SIG-M5 (cell line): Measurements from ENCODE around the gene TMEFF2.

Experiments used
- DNase-seq: peaks from one replicate; lab custom pipeline; 2025; lab: John Stamatoyannopoulos, UW

Gene TMEFF2

DNA sequence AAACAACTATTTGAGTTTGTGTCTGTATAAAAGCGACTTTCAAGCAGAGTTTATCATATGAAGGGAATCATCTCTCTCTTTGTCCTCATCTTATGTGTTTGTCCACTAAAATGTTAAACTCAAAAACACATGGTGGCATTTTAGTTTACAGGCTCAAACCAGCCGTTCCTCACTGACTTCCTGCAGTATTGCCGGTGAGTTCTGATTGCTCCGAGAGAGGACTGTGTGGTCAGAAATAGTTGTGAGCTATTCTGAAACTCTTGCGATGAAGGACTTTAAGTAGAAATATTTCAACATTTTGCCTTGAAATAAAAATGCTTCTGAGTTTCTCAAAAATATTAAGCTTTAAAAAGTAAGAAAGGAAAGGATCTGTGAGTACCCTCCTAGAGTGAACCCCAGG is 184.7 kb downstream of the TMEFF2 start:
- no peak for DNase-seq

DNA sequence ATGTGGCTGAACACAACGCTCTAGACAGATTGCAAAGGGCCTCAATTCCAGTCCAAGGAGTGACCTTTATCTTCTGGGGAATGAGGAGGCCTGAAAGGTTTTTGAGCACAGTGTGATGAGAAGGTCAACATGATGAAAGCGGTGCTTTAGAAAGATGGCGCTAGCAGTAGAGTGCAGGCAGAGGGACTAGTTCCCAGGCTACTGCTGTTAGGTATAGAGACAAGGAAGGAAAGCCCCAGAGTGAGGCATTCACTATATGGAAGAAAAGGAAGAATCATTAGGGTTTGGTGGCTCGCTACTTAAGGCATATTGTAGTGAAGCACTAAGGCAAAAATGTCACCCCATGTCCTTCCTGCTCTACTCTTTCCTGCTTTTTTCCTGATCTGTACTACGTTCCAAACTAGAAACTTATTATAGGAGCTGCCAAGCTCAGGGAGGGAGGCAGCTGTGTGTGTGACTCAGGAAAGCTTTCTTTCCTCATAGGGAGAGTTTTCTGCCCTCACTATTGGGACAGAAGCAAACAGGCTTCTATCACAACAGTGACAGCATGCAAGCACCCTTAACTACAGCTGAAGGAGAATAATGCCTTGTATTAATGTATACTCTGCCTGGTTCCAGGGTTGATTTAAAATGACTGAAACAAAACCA is 187.0 kb downstream of the TMEFF2 start:
- DNase-seq: no peak

DNA sequence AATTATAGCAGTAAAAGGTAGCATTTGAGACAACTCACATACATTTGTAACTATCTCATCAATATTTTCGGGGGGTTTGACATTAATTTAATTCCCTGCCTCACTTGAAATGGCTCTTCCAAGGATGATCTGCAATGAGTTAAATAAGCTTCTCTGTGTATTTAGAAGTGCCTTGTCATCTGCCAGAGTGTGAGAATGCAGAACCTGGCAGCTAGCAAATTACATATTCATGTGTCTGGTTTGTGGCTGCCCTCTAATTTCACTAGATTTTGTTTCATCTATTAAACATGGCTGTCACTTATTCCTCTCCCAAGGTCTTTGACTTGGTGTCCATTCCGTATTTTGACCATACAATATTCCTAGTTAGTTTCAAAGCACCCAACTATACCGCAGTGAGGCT is 189.5 kb downstream of the TMEFF2 start:
- DNase-seq: no peak

DNA sequence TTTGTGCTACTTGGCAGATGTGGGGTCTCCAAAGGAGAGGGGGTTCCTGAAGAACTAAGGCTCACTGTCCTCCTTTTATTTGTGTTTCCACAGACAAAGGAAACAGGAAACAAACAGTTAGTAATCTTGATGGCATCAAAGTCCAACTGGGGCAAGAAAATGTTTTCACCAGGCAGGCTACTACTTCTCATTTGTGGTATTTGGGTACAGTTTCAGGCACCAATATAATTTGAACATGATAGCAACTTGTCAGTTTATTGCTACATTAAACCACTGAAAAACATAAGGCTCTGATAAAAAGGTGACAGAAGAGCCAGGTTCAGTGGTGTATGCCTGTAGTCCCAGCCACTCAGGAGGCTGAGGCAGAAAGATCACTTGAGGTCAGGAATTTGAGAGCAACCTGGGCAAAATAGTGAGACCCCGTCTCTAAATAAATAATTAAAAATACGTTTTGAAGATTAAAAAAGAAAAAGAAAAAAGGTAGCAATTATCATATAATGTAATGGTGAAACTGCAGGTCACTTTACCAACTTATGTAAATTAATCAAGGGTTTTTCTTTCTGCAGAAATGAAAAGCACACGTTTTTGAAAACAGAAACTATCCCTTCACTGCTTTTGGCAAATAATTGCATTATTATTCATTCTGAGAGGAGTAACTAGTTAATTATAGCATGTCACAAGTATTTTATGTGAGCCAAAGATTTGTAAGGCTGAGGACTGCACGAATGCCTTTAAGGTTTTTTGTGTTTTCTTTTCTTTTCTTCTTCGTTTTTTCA is 190.4 kb downstream of the TMEFF2 start:
- DNase-seq: no peak

DNA sequence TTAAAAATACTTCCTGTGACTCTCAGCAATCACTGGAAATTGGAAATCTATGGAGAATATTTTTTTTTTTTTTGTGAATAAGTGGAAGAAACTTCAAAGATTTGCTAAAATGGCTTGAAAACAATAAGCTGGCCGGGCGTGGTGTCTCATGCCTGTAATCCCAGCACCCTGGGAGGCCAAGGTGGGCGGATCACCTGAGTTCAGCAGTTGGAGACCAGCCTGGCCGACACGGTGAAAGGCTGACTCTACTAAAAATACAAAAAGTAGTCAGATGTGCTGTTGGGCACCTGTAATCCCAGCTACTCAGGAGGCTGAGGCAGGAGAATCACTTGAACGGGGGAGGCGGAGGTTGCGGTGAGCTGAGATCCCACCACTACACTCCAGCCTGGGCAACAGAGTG is 192.3 kb downstream of the TMEFF2 start:
- DNase-seq: no peak

DNA sequence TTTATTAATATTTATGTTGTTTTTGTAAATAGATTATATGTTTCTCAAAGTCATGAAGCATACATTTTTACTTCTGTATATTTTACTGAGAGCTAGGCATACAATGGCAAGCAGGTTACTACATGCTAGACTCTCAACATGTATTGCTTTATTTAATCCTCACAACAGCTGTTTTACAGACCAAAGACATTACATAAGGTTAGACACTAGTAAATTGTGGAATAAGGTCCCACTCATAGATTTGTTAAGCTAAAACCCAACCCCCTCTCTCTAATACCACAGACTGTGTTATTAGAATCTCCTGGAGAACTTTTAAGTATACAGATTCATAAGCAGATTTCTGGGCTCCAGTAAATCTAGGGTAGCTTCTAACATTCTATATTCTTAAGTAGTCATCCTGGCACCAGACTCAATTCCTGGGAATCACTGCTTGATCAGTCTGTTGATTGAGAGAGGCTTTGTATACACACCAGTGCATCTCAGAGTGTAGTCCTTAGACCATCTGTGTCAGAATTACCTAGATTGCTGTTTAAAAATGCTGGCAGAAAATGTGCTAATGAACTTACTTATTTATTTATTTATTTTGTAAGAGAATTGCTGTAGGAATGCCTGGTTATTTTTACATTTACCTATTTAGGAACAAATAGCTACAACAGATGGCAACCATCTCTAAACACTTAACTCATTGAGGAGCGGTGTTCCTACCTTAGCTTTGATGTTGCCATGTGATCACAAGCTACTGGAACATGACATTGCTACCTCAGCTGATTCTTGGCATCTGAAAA is 194.3 kb downstream of the TMEFF2 start:
- no peak for DNase-seq

DNA sequence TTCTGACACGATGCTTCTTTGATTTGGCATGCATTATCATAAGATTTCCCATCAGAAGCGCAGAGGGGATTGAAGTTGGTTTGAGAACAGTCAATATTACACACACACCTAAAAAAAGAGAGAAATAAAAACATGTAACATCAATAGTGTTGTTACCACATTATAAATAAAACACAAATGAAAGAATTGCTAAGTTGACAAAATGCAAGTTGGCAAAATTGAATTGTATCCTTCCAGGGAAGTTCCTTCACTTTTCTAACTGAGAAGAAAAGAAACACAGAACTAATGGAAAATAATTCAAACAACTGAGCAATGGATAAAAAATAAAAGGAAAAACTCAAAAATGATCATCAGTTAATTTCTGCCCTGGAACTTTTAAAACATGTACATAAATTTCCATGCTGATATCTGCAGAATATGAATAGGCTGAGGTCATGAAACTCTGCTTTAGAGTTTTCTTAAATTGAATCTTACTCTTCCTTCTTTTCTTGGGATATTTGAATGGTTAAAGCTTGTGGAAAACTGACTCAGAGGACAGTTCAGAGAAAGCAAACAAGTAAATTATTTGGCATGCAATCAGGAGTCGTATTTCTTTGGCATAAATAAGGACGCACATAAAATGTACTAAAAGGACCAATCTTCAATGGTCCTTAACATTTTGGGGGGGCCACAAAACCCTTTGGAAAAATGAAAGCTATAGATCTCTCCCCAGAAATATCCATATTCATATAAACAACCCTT is 195.5 kb downstream of the TMEFF2 start:
- DNase-seq: no peak

DNA sequence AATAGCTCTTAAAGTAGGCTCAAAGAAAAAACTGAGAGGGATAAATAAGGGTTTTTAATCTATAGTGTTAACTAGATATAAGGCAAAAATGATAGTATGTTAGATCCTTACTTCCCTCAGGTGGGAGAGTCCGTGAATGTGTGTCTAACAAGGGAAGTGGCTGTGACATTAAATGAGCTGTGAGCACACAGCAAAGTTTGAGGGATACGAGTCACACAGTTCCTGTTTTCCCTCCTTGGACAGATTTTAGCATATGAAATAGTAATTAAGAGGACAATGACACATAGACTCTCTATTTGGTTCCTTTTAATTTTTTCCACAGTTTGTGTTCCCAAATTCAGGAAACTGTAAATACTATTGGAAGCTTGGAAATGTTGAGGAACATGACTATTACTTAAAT is 199.4 kb downstream of the TMEFF2 start:
- DNase-seq: no peak

DNA sequence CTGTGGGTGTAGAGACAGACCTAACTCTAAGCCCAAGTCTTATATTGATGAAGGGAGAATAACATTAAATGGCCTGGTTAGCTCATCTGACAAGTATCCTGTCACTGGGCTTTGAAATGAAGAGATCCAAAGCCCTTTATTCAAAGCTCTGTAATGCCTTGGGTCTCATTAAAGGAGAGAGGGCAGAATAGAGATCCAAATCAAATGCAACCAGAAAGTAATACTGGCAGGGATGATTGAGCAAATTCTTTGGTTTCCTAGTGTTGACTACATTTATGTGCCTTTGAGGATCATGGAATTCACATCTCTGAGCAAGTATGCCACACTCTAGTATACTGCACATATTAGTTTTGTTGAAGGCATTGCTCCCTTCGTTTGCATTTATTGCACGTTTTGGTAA is 200.0 kb downstream of the TMEFF2 start:
- no peak for DNase-seq

DNA sequence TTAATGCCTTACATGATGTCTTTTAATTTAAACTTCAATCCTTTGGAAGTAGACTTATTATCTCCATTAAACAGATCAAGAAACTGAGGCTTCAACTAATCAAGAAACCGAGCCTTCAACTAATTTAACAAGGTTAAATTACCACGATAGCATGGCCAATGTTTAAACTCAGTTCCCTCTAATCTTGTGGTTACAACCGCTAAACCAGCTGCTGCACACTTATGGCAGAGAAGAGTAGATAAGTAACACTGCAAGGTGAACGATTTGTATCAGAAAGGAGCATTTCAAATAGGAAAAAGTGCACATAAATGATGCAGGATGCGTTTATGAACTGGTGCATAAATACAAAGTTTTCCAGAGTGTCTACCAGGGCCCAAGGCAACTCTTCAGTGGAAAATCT is 203.3 kb downstream of the TMEFF2 start:
- DNase-seq: no peak

DNA sequence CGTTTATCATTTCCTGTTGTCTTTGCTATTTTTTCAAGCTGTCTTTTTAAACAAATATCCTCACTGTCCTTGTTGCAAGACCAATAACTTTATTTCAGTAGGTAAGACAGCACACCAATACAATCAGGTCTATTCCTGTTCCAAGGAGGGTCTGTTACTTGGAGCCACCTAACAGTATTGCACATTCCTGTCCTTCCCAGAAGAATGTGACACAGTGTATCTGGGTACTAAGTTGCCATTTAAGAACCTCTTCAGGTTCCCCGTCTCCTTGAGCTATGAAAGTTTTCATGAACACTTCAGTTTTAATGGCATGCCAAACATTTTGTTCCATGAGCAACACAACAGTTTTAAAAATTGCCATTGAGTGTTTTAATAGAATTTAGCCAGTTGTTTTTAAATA is 209.0 kb downstream of the TMEFF2 start:
- DNase-seq: no peak

DNA sequence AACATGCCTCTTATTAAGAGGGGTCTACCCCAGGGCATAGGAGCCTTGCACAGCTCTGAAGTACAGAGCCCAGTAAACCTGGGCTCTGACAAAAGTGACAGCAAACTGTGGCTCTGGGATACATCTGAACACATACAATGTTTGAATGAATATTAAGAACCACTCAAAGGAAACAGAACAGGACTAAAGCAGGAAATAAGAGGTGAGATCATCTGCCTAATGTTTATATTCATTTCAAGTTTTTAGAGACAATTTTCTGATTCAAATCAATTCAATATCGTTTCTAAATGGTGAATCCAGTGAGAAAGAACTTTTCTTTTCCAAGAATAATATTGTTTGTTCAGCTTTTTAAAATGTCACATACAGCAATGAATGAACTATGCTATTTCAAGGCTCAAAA is 211.1 kb downstream of the TMEFF2 start:
- DNase-seq: no peak

DNA sequence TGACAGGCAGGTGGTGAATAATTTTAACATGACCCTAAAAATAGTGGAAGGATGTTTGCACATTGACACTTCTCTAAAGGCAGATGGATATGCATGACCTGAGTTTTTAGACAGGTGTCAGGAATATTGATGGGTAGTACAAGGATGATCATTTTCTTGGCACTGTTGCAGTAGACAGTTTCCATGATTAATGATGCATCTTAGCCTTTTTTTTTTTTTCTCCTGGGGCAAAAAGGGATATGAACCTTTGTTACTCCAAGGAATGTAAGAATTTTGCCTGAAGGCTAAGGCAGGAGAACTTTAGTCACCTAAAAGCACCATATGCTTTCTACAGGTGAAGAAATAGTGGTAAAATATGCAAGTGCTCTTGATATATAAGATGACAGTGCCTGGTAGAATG is 211.5 kb downstream of the TMEFF2 start:
- DNase-seq: no peak

DNA sequence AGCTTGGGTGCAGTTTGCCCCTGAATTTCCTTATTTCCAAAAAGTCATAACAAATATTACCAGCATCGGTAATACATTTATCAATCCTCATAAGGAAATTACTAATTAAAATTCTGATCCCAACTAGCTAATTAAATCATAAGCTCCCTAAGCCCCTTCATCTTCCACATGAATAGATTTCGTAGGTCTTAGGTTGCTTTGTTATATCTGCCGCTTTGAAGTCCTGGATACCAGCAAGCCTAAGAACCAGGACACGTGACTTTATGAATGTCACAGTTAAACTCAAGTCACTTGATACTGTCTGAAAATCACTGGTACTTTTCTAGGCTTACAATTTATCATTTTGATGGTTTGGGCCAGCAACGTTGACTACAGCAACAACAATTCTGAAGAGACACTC is 213.0 kb downstream of the TMEFF2 start:
- no peak for DNase-seq

DNA sequence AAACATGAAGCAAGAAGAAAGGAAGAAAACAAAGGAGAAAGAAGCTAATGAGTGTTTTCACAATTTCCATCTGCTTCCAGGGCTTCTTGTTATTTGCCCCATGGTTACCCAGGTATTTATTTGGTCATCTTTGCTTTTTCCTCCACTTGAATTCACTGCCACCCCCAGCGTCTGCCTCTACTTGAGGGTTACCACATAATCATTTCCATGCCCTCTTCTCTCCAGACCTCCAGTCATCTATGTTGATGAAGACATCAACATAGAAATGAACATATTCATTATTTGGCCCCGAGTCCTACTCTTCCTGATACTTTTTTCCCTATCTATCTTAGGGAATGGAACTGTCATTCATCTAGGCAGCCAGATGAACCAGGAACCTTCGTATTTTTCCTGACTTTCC is 214.2 kb downstream of the TMEFF2 start:
- no peak for DNase-seq

DNA sequence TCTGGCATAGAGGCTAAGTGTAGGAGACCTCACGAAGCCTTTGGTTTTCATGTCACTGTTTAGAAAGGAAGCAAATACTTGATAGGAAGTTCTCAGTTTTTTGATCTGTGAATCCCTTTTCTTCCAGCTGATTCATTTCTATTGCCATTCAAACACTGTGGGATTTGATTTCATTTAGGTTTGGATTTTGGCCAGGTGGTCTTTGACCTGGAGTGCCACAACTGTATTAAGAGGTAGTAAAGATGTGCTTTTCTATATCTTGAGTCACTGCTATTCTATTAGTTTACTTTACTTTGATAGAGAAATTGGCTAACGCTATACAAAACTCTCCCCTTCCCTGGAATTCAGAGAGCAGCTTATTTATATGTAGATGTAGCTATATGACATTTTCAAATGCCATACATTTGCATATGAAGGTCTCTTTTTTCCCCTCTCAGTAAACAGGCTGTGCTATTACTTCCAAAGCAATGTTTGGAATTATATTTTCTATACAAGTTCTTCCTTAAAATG is 215.5 kb downstream of the TMEFF2 start:
- DNase-seq: no peak

DNA sequence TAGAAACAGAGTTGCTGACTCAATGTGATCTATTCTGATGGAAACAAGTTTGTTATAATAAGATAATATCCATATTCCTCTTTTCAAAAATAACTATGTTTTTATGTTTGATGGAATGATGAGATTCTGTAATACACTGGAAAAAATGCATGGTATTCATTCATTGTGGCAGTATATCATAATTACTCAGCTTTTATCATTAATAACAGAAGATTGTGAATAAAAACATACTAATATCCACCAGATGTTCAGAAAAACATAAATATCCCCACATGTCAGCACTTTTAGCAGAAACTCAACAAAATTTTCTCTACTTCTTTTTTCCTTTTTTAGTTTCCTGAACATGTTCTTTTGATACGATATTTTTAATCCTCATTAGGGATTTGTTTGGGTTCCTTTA is 217.0 kb downstream of the TMEFF2 start:
- DNase-seq: no peak

DNA sequence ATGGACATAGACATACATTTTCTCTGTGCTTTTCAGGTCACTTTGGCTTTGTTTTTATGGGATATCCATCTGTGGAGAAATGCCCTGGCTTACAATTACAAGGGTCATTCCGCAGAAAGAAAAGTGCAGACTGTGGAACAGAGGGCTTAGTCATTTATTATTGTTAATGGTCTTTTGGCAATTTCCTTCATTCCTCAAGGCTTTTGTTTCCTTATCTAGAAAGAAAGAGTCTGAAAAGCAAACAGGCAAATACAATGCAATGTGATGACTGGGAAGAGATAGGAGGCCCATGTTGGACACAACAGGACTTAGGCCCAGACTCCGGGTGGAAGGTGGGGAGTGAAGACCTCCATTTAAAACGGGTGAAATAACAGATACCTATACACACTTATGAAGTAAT is 218.3 kb downstream of the TMEFF2 start:
- no peak for DNase-seq

DNA sequence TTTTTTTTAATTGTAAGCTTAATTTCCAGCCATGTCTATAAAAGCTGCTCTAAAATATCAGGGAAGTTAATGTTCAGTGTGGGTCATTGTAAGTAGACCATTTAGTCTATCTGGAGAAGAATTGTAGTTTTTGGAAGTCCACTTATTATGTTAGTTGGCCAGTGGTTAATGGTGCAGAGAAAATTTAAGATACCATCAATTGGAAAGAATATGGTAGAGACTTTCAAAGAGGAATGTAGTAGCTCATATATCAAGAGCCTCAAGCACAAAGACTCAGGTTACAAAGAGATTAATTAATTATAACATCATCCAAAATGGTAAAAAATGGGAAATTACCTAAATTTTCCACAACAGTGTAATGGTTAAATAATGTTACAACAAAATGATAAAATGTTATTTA is 220.1 kb downstream of the TMEFF2 start:
- DNase-seq: no peak

DNA sequence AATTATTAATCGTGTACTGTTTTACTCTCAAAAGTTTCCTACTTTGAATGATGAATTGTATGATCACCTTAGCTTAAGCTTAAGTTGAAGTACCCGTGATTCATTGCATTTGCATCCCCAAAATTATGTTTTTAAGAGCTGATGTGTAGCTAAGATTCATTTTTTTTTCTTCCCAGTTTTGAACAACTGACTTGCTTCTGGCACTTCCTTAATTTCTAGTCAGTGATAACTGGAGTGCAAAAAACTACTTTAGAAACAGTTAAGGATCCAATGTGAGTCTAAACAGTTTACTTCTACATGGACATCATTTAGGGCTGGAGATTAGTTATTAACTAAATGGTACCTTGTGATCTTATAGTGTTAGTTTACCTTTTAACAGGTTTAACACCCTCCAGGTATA is 223.9 kb downstream of the TMEFF2 start:
- DNase-seq: no peak

DNA sequence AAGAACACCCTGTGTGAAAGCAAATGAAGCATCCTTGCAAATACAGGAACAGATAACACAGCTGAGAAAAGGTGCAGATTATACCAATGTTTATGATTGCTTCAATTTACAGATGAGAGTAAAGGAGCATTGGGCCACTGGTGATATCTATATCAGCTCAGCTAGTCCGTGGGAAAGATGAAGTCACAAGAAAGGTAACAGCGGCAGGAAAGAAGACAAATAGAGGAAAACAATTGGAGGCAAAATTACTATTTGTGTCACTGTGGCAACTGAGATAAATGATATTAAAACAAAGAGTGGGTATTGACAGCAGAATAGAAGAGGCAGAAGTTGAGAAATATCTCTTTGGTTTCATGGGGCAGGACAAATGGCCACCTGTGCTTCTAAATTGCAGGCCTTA is 226.6 kb downstream of the TMEFF2 start:
- DNase-seq: no peak

DNA sequence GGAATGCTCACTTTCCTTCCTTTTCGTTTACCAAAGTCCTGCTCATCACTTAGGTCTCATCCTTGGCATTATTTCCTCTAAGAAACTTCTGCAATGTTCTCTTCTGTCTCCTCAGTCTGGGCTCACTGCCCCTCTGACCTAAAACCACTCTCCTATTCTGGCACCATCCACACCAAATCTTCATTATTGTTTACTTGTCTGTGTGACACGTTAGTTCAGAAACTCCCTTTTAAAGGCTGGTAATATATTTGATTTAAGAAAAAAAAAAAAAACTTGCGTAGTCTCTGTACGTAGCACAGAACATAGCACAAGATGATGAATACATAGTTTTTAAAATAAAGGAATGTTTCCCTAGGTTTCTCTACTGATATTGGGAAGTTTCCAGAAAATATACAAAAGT is 229.0 kb downstream of the TMEFF2 start:
- no peak for DNase-seq
